GM18526 (cell line): ENCODE data around the gene SH3TC2.

Experiments
- POLR2A ChIP-seq: IDR thresholded peaks from 3 replicates; pipeline ENCODE4 v1.6.1; 2011; ENCODE audit not compliant: insufficient read length; ENCODE audit errors: extremely low read depth

Gene SH3TC2

DNA sequence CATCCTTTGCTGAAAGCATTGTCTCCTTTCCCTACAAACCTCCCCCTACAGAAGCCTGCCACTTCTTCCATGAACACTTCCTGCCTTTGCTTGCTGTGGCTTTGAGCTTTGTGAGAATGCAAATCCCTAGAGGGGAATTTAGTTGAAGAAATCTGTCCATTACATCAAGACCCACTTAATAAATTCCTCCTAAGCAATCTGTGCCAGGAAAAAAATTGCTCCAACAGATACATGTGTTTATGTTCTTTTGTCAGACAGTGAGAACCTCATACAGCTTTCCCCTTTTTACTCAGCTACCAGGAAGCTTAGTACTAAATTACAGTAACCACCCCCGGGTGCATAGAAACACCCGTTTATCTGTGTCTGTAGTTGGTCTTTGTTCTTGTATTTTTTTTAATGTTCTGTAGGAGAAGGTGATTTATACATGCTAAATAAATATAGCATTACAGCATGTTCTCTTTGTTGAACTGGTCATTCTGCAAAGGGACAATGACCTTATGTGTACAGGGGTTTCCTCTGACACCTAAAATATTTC, 43.9 kb downstream of the SH3TC2 start:
- no peak for TF ChIP-seq POLR2A

DNA sequence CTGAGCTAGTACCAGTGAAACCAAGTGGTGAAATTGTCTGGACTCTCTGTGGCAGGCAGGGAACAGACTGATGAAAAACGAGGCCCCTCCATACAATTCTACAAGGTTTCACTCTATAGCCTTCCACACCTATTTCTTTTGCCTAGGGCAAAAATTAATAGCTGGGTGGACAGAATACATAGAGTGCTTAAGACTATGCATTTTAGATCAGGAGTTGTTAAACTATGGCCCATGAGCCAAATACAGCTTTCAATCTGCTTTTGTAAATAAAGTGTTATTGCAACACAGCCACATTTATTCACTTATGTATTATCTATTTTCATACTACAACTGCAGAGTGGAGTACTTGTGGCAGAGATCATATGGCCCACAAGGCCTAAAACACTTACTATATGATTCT, 45.2 kb downstream of the SH3TC2 start:
- no peak for TF ChIP-seq POLR2A

DNA sequence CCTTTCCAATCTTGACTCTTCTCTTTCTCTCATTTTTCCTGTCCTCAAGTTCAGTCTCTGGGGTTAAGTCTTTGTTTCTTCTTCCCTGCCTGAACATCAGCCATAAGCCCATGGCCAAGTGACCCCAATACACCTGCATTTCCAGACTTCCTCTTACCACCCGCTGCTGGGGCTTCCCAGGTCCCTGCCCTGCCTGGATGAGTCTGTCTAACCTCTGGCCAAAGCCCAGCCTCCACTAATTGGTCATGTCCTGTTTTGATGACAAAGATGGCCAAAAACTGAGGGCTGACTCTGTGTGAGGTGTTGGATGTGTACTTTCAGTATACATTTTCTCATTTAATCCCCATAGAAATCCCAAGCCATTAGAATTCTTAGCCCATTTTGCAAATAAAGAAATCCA, 47.3 kb downstream of the SH3TC2 start:
- TF ChIP-seq POLR2A = no peak

DNA sequence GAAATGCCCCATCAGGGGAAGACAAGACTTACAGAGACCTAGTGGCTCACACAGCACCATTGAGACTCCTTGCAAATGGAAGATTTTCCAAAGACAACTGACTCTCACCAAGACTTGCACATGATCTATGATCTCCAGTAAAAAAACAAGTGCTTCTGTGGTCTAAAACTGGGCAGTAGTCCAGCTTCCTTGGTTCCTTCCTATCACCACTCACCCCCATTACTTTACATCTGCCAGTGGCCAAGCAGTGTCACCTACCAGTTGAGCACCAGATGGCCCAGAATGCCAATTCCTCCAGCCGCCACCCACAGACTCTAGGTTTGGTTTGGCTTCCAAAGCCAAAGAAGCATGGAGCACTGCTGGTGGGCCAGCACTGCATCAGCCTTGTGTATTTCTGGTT, 47.7 kb downstream of the SH3TC2 start:
- TF ChIP-seq POLR2A = no peak

DNA sequence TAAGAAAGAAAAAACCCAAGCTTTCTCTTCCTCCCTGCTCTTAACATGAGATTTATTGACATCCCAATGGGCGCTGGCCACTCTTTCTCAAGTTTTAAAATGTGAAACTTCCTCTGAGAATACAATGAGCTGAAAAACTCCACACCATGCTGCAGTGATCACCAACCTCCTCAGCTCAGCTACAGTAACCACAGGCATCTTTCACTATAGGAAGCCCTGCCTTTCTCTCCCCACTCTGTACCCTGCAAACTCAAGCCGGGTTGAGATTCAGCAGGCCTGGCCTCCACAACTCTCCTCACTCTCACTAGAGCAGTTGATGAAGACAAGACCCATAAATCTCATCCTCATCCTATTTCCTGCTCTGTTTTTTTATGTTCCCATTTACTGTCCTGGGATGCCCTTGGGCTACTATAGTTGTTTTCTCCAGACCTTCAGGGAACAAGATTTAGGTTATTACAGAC, 48.3 kb downstream of the SH3TC2 start:
- TF ChIP-seq POLR2A = no peak

DNA sequence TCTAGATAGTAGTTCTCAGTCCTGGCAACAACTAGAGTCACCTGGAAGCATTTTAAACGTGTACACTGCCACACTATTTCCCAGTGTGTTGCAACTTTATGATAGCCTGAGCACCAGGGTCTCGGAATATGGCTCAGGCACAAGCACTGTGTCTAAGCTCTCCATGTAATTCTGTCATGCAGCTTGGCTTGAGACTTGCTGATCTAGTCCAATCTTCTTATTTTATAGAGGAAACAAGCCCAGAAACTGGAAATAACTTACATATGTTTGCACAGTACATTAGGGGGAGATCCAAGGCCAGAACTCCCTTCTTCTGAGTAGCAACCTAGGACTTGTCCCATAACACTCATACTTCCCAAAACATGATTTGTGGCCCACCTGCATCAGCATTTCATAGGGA, 49.1 kb downstream of the SH3TC2 start:
- TF ChIP-seq POLR2A = no peak

DNA sequence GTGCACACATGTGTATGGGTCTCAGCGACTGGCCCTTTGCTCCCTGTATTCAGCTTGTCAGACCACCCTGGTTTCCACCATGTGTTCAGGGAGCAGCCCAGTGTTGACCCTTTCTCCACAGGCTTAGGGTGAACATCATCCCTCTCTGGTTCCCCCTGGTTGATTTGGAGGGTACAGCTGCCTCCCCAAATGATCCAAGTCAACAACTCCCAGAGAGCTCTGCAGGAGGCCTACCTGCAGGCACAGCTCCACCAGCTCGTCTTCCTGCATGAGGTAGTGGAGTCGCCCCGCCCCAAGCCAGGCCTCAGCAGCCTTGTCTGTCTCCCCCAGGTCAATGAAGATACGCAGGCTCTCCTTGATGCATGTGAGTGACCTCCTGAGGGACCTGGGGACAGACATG, 50.5 kb downstream of the SH3TC2 start:
- no peak for TF ChIP-seq POLR2A

DNA sequence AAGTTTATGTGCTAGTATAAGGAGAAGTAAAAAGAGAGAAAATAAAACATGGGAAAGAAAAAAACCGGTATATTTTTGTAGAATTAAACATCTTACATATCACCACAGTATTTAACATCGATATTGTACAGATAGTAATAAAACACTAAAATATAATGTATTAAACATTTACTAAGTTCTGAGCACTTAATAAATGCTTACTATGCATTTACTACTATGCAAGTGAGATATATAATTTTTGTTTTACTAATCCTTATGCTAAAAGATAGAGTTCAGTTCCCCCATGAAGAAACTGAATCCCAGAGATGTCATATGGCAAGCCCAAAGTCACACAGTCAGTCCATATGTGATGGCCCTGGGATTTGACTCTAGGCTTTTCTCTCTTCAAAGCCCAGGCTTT, 51.1 kb downstream of the SH3TC2 start:
- no peak for TF ChIP-seq POLR2A

DNA sequence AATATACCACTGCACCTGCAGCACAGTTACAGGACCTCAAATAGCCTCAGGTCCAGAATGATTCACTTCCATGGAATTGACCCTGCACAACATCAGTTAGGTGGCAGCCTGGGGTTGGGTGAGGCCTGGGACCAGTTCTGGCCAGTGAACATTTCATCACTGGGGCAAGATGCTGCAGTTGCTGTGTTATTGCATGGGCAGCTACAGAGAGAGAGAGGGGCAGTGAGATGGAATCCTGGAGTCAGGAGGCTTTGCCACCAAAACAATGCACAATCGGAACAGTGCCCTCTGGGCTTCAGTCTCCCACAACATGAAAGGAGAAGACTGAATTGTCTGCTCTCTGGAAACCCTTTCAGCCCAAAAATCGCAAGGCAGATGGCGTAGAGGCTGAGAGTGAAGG, 51.8 kb downstream of the SH3TC2 start:
- TF ChIP-seq POLR2A = no peak

DNA sequence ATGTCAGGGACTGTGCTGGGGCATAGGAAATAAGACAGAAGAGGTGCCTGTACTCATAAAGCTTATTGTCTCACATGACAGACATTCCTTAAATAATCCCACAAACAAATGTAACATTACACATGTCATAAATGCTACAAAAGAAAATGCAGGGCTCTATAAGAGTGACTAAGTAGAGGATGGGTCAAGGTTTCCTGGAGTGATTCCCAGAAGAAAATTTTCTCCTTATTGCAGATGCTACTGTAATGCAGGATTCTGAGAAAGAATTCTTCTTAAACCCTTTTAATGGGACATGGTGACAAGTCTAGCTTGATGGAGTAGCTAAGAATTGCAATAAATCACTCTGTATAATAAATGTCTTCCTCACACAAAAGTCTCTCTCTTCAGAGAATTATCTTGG, 55.7 kb downstream of the SH3TC2 start:
- TF ChIP-seq POLR2A = no peak

DNA sequence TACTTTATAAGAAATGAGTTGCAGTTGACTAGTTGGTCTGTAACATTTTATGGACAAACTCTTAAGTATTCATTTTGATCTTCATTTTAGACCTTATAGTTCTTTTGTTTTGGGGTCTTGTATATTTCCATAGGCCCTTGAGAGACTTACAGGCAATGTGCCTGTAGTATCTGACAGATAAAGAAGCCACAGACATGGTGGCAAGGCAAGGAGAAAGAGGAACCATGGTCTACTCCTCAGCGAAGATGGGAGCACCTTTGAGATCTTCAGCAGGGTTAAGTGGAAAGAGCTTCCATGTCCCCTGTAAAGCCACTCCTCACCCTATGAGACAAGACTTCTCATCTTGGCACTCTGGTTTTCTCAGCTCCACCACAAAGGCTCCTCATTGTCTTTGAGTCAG, 56.4 kb downstream of the SH3TC2 start:
- no peak for TF ChIP-seq POLR2A

DNA sequence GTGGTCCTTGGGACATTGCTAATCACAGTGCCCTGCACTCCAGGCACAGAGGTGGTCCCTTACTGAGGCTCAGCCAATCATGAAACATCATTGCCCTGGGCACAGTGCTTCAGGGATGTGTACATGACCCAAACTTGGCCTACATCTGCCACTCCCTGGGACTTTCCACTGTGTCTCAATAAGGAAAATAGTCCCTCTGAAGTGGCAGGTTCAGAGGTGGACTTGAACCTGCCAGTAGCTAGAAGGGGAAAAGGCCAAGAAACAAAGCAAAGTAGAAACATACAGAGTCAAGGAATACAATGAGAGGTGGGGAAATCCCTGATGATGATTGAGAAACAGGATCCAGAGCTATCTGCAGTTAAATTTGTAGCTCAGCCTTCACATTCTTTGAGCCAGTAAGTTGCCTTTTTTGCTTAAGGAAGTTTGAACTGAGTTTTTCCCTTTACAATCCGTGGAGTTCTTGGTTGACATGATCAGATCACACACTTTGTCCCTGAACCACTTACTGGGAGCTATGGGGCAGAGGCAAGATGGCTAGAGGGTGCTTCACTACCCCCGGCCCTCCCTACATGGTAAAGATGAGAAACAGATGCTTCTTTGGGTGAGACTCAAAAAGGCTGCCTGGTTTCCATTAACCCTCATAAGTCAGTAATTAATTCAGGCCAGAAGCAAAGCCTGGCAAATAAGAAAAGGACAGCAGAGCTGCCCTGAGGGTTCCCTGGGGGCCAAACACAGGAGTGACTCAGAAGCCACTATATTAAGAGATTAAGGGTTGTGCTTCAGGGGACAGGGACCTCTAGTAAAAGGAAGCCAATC, 57.6 kb downstream of the SH3TC2 start:
- TF ChIP-seq POLR2A = no peak

DNA sequence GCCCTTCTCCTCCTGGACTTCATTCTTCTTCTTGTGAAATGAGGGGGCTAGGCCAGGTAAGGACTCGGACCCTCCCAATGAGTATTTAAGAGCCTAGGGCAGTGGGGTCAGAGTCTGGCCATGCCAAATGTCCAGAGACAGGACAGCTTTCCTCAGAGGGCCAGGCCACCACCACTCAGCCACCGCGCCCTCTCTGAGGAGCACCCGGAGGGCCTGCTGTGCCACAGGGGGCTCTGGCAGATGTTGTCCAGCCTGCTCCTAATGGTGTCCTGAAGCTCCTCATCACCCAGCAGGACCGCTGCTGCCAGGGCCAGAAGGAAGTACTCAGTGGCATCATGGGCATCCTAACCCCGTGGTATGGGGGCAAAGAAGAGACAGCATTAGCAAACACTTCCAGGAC, 58.3 kb downstream of the SH3TC2 start:
- TF ChIP-seq POLR2A = no peak

DNA sequence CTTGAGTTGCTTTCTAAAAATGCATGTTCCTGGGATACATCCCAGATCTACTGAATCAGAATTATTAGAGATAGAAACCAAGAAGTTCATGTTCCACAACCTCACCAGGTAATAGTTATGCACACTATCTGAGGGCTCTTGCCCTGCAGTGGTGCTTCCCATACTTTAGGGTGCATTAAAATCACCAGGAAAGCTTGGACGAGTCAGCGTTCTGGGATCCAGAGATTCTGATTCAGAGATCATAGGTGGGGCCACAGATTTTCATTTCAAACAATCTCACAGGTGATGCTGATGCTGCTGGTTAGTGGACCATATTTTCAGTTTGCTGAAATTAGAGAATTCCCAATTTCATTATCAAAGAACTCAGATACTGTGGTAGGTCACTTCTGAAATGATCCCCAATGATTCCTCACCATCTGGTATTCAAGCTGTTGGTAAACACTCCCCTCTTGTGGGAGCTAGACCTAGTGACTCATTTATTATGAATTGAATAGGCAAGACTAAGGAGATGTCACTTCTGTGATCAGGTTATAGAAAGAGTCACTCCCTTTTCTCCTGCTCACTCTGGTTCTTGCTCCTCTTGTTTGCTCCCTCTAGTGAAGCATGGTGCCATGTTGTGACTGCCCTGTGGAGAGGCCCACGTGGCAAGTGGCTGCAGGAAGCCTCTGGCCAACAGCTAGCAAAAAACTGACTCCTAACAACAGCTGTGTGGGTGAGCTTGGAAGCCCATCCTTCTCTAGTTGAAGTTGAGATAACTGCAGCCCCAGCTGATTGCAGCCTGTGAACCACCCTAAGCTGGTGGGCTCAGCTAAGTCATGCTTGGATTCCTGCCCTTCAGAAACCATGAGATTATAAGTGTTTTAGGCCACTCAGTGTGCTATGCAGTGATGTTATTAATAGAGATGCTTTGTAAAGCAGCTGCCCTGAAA, 59.8 kb downstream of the SH3TC2 start:
- no peak for TF ChIP-seq POLR2A

DNA sequence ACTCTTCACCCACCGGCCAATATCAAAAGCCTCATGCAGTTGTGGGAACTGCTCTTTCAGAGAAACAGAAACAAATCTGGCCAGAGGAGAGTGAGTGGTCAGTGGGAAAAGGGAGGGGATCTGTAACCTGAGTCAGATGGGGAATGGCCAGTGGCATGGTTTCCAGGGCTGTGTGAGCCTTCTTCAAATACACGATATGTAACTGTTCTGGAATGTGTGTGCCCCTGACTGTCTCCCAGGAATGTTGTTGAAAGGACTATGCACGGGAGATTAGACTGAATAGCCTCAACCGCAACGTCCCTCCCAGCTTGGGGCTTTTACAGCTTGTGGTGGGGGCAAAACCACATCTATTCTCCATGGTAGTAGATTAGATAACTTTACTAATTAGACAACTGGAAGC, 60.8 kb downstream of the SH3TC2 start:
- TF ChIP-seq POLR2A = no peak

DNA sequence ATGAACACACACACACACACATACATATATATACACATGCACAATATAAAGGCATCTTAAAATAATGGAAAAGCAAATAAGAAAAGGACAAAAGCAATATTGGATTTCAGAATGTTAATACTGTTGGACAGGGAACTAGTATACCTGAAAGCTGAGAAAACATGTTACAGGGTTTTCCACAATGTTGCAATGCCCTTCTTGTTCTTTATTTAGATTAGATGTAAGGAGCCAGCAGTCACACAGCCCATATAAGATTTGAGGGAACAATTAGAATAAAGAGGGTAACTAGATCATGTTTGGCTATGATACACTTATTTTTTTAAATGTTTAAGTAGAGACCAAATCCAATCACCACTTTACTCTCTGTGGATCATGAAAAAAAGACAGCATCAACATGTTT, 61.7 kb downstream of the SH3TC2 start:
- no peak for TF ChIP-seq POLR2A
